Heart left ventricle (tissue), 16 donors: ENCODE measurements around the gene TSPAN14. TPM values are rescaled to one million over a fixed set of nuclear protein-coding genes. Genes with fewer than 3 reads are reported as not detected.
A peak's percentile ranks its signal among the peaks of the same experiment; 100 is the strongest.
"Not testable (repeated sequence)": the region's sequence is repeated elsewhere in the genome, so short reads cannot be mapped to it uniquely, and the experiment has no call there.

ENCODE experiments used
- ATAC-seq, 4 donors: fragments of 200-7000 bp; cut with Tn5 transposase; one replicate each; pipeline ENCODE4 v1.9.1; 2020 to 2022; ENCODE audit warnings: moderate library complexity in 4 of 4, mild to moderate bottlenecking in 3 of 4, moderate number of reproducible peaks in 1 of 4
- DNase-seq, 5 donors: peaks; one replicate each; pipeline ENCODE4 v3.0.0-alpha.2; 2020
- H3K27ac ChIP-seq, 12 donors: fragments of 200-600 bp; sonication (generic) in 4 of 12; one replicate each; pipeline versions ENCODE4 v1.5.0 to v1.8.0; 2016 to 2022; ENCODE audit warnings: mild to moderate bottlenecking in 2 of 12
- H3K27me3 ChIP-seq, 9 donors: fragments of 200-600 bp; sonication (generic) in 2 of 9; one replicate each; pipeline versions ENCODE4 v1.5.1 to v1.8.0; 2016 to 2022; ENCODE audit warnings: mild to moderate bottlenecking in 3 of 9
- H3K36me3 ChIP-seq, 9 donors: fragments of 200-600 bp; sonication (generic) in 2 of 9; one replicate each; pipeline versions ENCODE4 v1.5.0 to v1.8.0; 2018 to 2022; ENCODE audit warnings: mild to moderate bottlenecking in 2 of 9
- H3K4me1 ChIP-seq, 12 donors: fragments of 200-600 bp; sonication (generic) in 4 of 12; one replicate each; pipeline versions ENCODE4 v1.5.0 to v1.8.0; 2016 to 2022; ENCODE audit warnings: mild to moderate bottlenecking in 3 of 12
- H3K4me3 ChIP-seq, 12 donors: fragments of 200-600 bp; sonication (generic) in 4 of 12; one replicate each; pipeline versions ENCODE4 v1.5.0 to v1.8.0; 2017 to 2022; ENCODE audit warnings: mild to moderate bottlenecking in 9 of 12, moderate library complexity in 4 of 12
- H3K9me3 ChIP-seq, 12 donors: fragments of 200-600 bp; sonication (generic) in 4 of 12; one replicate each; pipeline versions ENCODE4 v1.5.0 to v1.8.0; 2016 to 2022; ENCODE audit warnings: mild to moderate bottlenecking in 1 of 12
- POLR2A ChIP-seq, 2 donors: fragments of 450-650 bp; IDR thresholded peaks; one replicate each; pipeline ENCODE4 v1.6.1; 2017; ENCODE audit warnings: antibody characterized with exemption in 2 of 2, mild to moderate bottlenecking in 2 of 2, moderate library complexity in 2 of 2
- WGBS, 4 donors: extraction: QIAGEN DNeasy Blood & Tissue Kit in 2 of 4; methylation state at CpG; one replicate each; pipeline versions ENCODE4 v1.1.5 to v1.1.7; 2013 to 2018; 5-methylcytosine and 5-hydroxymethylcytosine counted together
- intact Hi-C, 10 donors: fragments of 100-400 bp; cut with DNase I; formaldehyde crosslinking; loops; one replicate each; pipeline versions ENCODE4 v1.11.1 to v1.14.2; 2022
- polyA plus RNA-seq, 2 donors: library from polyadenylated mRNA; stranded (reverse); fragments of 200-250 nt; gene quantifications; one replicate each; pipeline ENCODE4 v1.2.3, GENCODE V29; 2013
- total RNA-seq, 9 donors: library from RNA; depleted of rRNA in 2 of 9; stranded (reverse); fragments of >200 nt in 2 of 9; fragmentation: NEBNext Ultra II Directional in 3 of 9; extraction: Animal tissue kit (Norgen Biotek cat#: 25700) in 3 of 9; gene quantifications; one replicate each; pipeline versions ENCODE4 v1.1.0 to v1.2.4, GENCODE V29; 2016 to 2023
- TF ChIP-seq, protein P1 (sequence below), 12 donors: fragments of 200-600 bp; sonication (generic) in 4 of 12; IDR thresholded peaks; one replicate each; pipeline versions ENCODE4 v1.5.0 to v1.8.0; 2018 to 2022; ENCODE audit warnings: antibody characterized with exemption in 12 of 12, mild to moderate bottlenecking in 5 of 12
- donor health status: ischemic (EF 13 %, LVEDD 7.1; RV severe dilation, severe dysfunction).
- donor health status: healthy with polysubstance abuse.
- donor health status: DM: no; HTN: yes; CAD: no.
- donor health status: DM: no; HTN: no; CAD: no.
- donor health status: ischemic (EF 25% LVEDD 6.9; RV normal size, moderate dysfunction).
- donor health status: ischemic (EF 25% LVEDD 5.7; RV mildly dilated, moderate dysfunction).
- donor health status: healthy.
- donor health status: DM: yes; HTN: yes; CAD: no.
- donor health status: ischemic (EF 35%, LVEDD 5.7; RV mildly dilated, moderate dysfunction).
- donor health status: nonischemic (EF 11% LVEDD 7.7; RV severe dilation, severe dysfunction).
- donor health status: DM: yes; HTN: yes; CAD: no.
- donor health status: PGD.
- donor health status: ischemic (EF 29% LVEDD 5.4; RV normal size, mild dysfunction).
- donor health status: nonischemic (EF 23%, LVEDD 6.1; RV moderate dilation, normal function).

The TSPAN14 gene
- total and polyA plus RNA-seq, 11 donors = 17.4 to 71.5 (median 39.6) TPM

GRCh38 chr10:80474597-80474910 lies 20.4 kb downstream of the TSPAN14 start:
- no peak for TF ChIP-seq POLR2A (IDR thresholded peaks at IDR 0.05)
- TF ChIP-seq, protein P1, sequence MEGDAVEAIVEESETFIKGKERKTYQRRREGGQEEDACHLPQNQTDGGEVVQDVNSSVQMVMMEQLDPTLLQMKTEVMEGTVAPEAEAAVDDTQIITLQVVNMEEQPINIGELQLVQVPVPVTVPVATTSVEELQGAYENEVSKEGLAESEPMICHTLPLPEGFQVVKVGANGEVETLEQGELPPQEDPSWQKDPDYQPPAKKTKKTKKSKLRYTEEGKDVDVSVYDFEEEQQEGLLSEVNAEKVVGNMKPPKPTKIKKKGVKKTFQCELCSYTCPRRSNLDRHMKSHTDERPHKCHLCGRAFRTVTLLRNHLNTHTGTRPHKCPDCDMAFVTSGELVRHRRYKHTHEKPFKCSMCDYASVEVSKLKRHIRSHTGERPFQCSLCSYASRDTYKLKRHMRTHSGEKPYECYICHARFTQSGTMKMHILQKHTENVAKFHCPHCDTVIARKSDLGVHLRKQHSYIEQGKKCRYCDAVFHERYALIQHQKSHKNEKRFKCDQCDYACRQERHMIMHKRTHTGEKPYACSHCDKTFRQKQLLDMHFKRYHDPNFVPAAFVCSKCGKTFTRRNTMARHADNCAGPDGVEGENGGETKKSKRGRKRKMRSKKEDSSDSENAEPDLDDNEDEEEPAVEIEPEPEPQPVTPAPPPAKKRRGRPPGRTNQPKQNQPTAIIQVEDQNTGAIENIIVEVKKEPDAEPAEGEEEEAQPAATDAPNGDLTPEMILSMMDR (IDR thresholded peaks at IDR 0.05) = no peak
- intact Hi-C loops = no loop called here
- Histone ChIP-seq H3K27ac (peak overlapping the region in 11 of 12 donors; percentile 0 to 63 (median 29)), H3K9me3 (peaks cover 0 to 19% (median 2%) of the 10 kb centered on the region in 12 donors), H3K4me3 (no peak overlapping the region), H3K27me3 (no peaks in the 10 kb centered on the region), H3K4me1 (peaks cover 10 to 92% (median 53%) of the 10 kb centered on the region in 12 donors), H3K36me3 (peaks cover 0 to 43% (median 12%) of the 10 kb centered on the region in 9 donors)
- ATAC-seq (peak in 3 of 4 donors; percentile 45 to 65 (median 54)), DNase-seq (no peak)
- 43 to 57% (median 49%) methylated on average over 2 of the region's 2 CpGs for WGBS, 4 donors

- intact Hi-C loops = no loop called here
- Histone ChIP-seq H3K36me3 (peaks cover 0 to 39% (median 8%) of the 10 kb centered on the region in 9 donors), H3K4me1 (peaks cover 10 to 88% (median 51%) of the 10 kb centered on the region in 12 donors), H3K27me3 (no peaks in the 10 kb centered on the region), H3K4me3 (no peak overlapping the region), H3K9me3 (peaks cover 0 to 19% (median 2%) of the 10 kb centered on the region in 12 donors), H3K27ac (peak overlapping the region in 10 of 12 donors; percentile 13 to 63 (median 28))
- ATAC-seq (peak in 1 of 4 donors; percentile 40), DNase-seq (no peak)
- 47 to 70% (median 61%) methylated on average over 3 of the region's 3 CpGs for WGBS, 4 donors
- TF ChIP-seq, protein P1 (IDR thresholded peaks at IDR 0.05) = no peak
- TF ChIP-seq POLR2A (IDR thresholded peaks at IDR 0.05) = no peak
Measured at GRCh38 chr10:80474941-80475340, 20.8 kb downstream of the TSPAN14 start.

GRCh38 chr10:80475641-80476040 lies 21.5 kb downstream of the TSPAN14 start:
- H3K4me1 ChIP-seq = peaks cover 10 to 81% (median 47%) of the 10 kb centered on the region in 12 donors
- H3K27me3 ChIP-seq, H3K4me3 ChIP-seq, intact Hi-C loops, ATAC-seq, DNase-seq: not testable (repeated sequence)
- peaks cover 0 to 32% (median 1%) of the 10 kb centered on the region in 9 donors for H3K36me3 ChIP-seq
- H3K9me3 ChIP-seq = peaks cover 0 to 19% (median 2%) of the 10 kb centered on the region in 12 donors
- peak overlapping the region in 4 of 12 donors; percentile 19 to 63 (median 52) for H3K27ac ChIP-seq
- WGBS, 4 donors = 93 to 97% (median 97%) methylated on average over 7 of the region's 7 CpGs

DNA sequence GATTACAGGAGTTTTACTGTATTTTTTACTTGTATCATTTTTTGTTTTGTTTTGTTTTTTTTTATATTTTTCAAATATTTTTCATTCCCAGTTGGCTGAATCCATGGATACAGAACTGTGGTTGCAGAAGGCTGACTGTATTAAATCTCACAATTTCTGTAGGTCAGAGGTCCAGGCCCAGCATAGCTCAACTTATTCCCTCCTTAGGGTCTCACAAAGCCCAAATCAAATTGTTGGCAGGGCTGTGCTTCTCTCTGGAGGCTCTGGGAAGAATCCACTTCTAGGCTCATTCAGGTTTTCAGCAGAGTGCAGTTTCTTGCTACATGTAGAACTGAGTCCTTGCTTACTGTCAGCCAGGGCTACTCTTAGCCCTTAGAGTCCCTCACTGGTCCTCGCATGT lies 22.6 kb downstream of the TSPAN14 start:
- TF ChIP-seq, protein P1 (IDR thresholded peaks at IDR 0.05) = no peak
- no peak for TF ChIP-seq POLR2A (IDR thresholded peaks at IDR 0.05)
- H3K27ac ChIP-seq = peak overlapping the region in 1 of 12 donors; percentile 19
- no peak overlapping the region for H3K4me3 ChIP-seq
- H3K9me3 ChIP-seq = peaks cover 0 to 19% (median 2%) of the 10 kb centered on the region in 12 donors
- no peaks in the 10 kb centered on the region for H3K27me3 ChIP-seq
- DNase-seq (no peak), ATAC-seq (no peak)
- peaks cover 10 to 79% (median 39%) of the 10 kb centered on the region in 12 donors for H3K4me1 ChIP-seq
- intact Hi-C loops = no loop called here
- peaks cover 0 to 29% (median 0%) of the 10 kb centered on the region in 9 donors for H3K36me3 ChIP-seq
- WGBS, 4 donors = 73 to 91% (median 87%) methylated on average over 1 of the region's 1 CpG

DNA sequence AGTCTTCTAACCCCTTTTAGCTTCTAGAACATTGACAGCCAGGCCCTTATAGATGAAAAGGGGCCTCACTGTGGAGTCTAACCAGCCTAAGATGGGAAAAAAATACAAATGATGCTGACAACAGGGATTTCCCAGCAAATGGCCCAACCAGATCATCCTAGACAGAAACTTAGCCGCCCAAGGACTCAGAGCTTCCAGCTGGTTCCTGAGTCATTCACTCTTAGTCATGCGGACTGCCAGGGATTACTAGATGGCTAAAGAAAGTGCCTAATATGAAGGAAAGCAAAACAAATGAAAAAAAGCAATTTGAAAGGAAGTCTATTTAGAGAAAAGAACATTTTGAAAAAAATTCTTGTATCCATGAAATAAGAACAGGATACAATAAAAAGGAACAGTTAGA lies 23.7 kb downstream of the TSPAN14 start:
- Histone ChIP-seq H3K4me3 (no peak overlapping the region), H3K36me3 (peaks cover 0 to 20% (median 0%) of the 10 kb centered on the region in 9 donors), H3K27me3 (no peaks in the 10 kb centered on the region), H3K27ac (peak overlapping the region in 1 of 12 donors; percentile 19), H3K9me3 (peaks cover 0 to 19% (median 2%) of the 10 kb centered on the region in 12 donors), H3K4me1 (peaks cover 10 to 77% (median 29%) of the 10 kb centered on the region in 12 donors)
- ATAC-seq (peak in 1 of 4 donors; percentile 44), DNase-seq (no peak)
- no peak for TF ChIP-seq POLR2A (IDR thresholded peaks at IDR 0.05)
- TF ChIP-seq, protein P1 (IDR thresholded peaks at IDR 0.05) = no peak
- WGBS, 4 donors = 72 to 81% (median 77%) methylated on average over 2 of the region's 2 CpGs
- intact Hi-C loops = no loop called here

DNA sequence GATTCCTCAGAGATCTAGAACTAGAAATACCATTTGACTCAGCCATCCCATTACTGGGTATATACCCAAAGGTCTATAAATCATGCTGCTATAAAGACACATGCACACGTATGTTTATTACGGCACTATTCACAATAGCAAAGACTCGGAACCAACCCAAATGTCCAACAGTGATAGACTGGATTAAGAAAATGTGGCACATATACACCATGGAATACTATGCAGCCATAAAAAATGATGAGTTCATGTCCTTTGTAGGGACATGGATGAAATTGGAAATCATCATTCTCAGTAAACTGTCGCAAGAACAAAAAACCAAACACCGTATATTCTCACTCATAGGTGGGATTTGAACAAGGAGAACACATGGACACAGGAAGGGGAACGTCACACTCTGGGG lies 26.3 kb downstream of the TSPAN14 start:
- Histone ChIP-seq H3K9me3 (peaks cover 0 to 19% (median 2%) of the 10 kb centered on the region in 12 donors), H3K36me3 (peaks cover 0 to 20% (median 0%) of the 10 kb centered on the region in 9 donors), H3K4me1 (peaks cover 0 to 77% (median 23%) of the 10 kb centered on the region in 12 donors)
- intact Hi-C loops, ATAC-seq, H3K27me3 ChIP-seq, DNase-seq, H3K4me3 ChIP-seq, H3K27ac ChIP-seq: not testable (repeated sequence)
- 93 to 96% (median 94%) methylated on average over 6 of the region's 6 CpGs for WGBS, 4 donors
